Fibroblast of pulmonary artery (primary cell): Measurements from ENCODE around the gene PVALEF.

Experiments used
- DNase-seq: peaks from one replicate; pipeline ENCODE4 v3.0.0-alpha.2; 2010; ENCODE audit warnings: low read depth
- H3K4me3 ChIP-seq: replicated peaks from 2 replicates; pipeline ENCODE4 v1.5.1; 2011; ENCODE audit warnings: low read depth, mild to moderate bottlenecking, control low read depth, low read length, moderate library complexity
- TF ChIP-seq, protein P1 (sequence below): IDR thresholded peaks from 2 replicates; pipeline ENCODE4 v1.5.1; 2011; ENCODE audit warnings: mild to moderate bottlenecking, control low read depth, low read length, inconsistent platforms; ENCODE audit errors: missing control alignments

PVALEF gene

DNA sequence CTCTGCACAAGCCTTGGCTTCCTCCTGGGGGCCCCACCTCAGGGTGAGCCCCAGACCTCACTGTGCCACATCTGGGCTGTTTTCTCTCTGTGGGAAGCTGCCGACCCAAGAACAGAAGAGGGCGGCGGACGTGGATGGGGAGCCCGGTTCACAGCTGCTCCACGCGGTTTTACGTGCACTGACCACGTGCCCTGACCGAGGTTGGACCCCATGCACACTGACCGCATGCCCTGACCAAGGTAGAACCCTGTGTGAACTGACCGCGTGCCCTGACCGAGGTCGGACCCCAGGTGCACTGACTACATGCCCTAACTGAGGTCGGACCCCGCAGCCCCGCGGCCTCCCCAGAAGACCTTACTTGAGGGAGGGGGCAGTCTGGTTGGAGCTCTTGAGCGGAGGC, 37.8 kb downstream of the PVALEF start:
- TF ChIP-seq, protein P1, sequence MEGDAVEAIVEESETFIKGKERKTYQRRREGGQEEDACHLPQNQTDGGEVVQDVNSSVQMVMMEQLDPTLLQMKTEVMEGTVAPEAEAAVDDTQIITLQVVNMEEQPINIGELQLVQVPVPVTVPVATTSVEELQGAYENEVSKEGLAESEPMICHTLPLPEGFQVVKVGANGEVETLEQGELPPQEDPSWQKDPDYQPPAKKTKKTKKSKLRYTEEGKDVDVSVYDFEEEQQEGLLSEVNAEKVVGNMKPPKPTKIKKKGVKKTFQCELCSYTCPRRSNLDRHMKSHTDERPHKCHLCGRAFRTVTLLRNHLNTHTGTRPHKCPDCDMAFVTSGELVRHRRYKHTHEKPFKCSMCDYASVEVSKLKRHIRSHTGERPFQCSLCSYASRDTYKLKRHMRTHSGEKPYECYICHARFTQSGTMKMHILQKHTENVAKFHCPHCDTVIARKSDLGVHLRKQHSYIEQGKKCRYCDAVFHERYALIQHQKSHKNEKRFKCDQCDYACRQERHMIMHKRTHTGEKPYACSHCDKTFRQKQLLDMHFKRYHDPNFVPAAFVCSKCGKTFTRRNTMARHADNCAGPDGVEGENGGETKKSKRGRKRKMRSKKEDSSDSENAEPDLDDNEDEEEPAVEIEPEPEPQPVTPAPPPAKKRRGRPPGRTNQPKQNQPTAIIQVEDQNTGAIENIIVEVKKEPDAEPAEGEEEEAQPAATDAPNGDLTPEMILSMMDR: no peak
- no peak for DNase-seq
- H3K4me3 ChIP-seq: no peak overlapping the region

GRCh38 chr17:81204578-81204977, 39.3 kb downstream of the PVALEF start:
- H3K4me3 ChIP-seq: no peak overlapping the region
- TF ChIP-seq, protein P1: no peak
- no peak for DNase-seq

DNA sequence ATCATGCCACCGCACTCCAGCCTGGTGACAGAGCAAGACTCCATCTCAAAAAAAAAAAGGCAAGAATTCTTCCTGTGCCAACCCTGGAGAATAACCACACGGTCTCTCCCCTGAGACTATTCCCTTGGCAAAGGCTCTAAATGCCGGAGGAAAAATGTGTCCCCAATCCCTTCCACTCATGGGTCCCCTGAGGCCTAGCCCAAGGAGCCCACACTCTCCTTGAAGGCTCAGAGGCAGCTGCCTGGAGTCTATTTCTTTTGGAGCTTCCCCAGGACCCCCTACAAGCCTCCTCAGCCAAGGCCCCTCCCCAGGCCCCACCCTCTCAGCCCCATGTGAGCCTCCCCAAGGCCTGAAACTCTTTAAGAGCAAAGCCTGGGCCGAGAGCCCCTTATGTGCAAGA, 40.9 kb downstream of the PVALEF start:
- DNase-seq: no peak
- H3K4me3 ChIP-seq: no peak overlapping the region
- TF ChIP-seq, protein P1: no peak

GRCh38 chr17:81206657-81207056, 41.4 kb downstream of the PVALEF start:
- TF ChIP-seq, protein P1: no peak
- no peak overlapping the region for H3K4me3 ChIP-seq
- no peak for DNase-seq

- TF ChIP-seq, protein P1: no peak
- no peak overlapping the region for H3K4me3 ChIP-seq
- no peak for DNase-seq
Measured at GRCh38 chr17:81207610-81208581, 42.6 kb downstream of the PVALEF start.

DNA sequence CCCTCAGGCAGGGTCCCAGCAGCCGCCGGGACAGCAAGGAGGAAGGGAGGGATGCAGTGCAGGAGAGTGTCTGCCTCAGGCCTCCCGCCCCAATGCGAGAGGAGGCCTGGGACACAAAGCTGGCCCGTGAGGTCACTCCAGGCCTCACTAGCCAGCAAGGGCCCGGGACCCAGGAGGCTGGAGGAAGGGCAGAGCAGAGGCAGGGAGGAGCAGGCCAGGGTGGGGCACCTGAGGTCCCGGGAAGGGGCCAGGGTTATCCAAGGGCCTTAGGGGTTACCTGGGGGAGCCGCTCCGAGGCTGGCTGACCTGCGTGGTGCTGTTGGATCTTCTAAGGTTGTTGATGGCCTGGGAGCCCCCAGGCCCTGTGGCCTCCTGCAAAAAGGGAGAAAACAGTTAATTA, 43.3 kb downstream of the PVALEF start:
- no peak overlapping the region for H3K4me3 ChIP-seq
- DNase-seq: no peak
- TF ChIP-seq, protein P1: no peak
